DOHH2 (cell line): ENCODE data around the gene CLEC2B.

Experiments
- H3F3A ChIP-seq: fragments of 200-600 bp; sonication (generic), shearing (Covaris generic); 2 replicates; pipeline ENCODE4 v1.6.0; 2016; ENCODE audit warnings: antibody characterized with exemption, mild to moderate bottlenecking; ENCODE audit not compliant: control insufficient read depth, insufficient read depth
- H3K27ac ChIP-seq: fragments of 200-600 bp; sonication (generic); 2 replicates; pipeline ENCODE4 v1.5.1; 2014; ENCODE audit warnings: low read depth, mild to moderate bottlenecking, low read length, moderate library complexity
- H3K27me3 ChIP-seq: fragments of 200-600 bp; sonication (generic); 2 replicates; pipeline ENCODE4 v1.6.1; 2014; ENCODE audit warnings: mild to moderate bottlenecking, low read length, mixed read lengths; ENCODE audit not compliant: control insufficient read depth
- H3K36me3 ChIP-seq: fragments of 200-600 bp; sonication (generic); 2 replicates; pipeline ENCODE4 v1.6.1; 2014; ENCODE audit warnings: mild to moderate bottlenecking, low read length, moderate library complexity, mixed read lengths; ENCODE audit not compliant: control insufficient read depth
- H3K4me1 ChIP-seq: fragments of 200-600 bp; sonication (generic); 2 replicates; pipeline ENCODE4 v1.6.1; 2014; ENCODE audit warnings: mild to moderate bottlenecking, low read length, mixed read lengths; ENCODE audit not compliant: control insufficient read depth
- H3K4me2 ChIP-seq: fragments of 200-600 bp; sonication (generic); 2 replicates; pipeline ENCODE4 v1.6.0; 2014; ENCODE audit warnings: mild to moderate bottlenecking, low read length, moderate library complexity
- H3K4me3 ChIP-seq: fragments of 200-600 bp; sonication (generic); 2 replicates; pipeline ENCODE4 v1.5.1; 2014; ENCODE audit warnings: mild to moderate bottlenecking, low read length, mixed read lengths
- H3K79me2 ChIP-seq: fragments of 200-600 bp; sonication (generic); 2 replicates; pipeline ENCODE4 v1.6.1; 2014; ENCODE audit warnings: mild to moderate bottlenecking, low read length, mixed read lengths; ENCODE audit not compliant: control insufficient read depth
- H3K9me2 ChIP-seq: fragments of 200-600 bp; sonication (generic); replicated peaks from 2 replicates; pipeline ENCODE4 v1.6.1; 2014; ENCODE audit warnings: mild to moderate bottlenecking, low read length, mixed read lengths; ENCODE audit not compliant: control insufficient read depth
- H3K9me3 ChIP-seq: fragments of 200-600 bp; sonication (generic); 2 replicates; pipeline ENCODE4 v1.6.1; 2014; ENCODE audit warnings: antibody characterized with exemption, low read length, mixed read lengths; ENCODE audit not compliant: control insufficient read depth, insufficient read depth
- H4K20me1 ChIP-seq: fragments of 200-600 bp; sonication (generic); 2 replicates; pipeline ENCODE4 v1.6.0; 2014; ENCODE audit warnings: low read depth, mild to moderate bottlenecking, antibody characterized with exemption, low read length, moderate library complexity; ENCODE audit not compliant: control insufficient read depth, insufficient read depth
- EZH2phosphoT487 ChIP-seq: fragments of 200-600 bp; sonication (generic); IDR thresholded peaks from 2 replicates; pipeline ENCODE4 v1.6.1; 2017; ENCODE audit warnings: borderline replicate concordance, mild to moderate bottlenecking, antibody characterized with exemption, low read length, moderate library complexity, mixed read lengths
- TF ChIP-seq, protein P1 (sequence below): fragments of 200-600 bp; sonication (generic); IDR thresholded peaks from one replicate; pipeline ENCODE4 v1.5.1; 2014; ENCODE audit warnings: antibody characterized with exemption, mild to moderate bottlenecking, low read depth, low read length; ENCODE audit not compliant: poor library complexity, severe bottlenecking

The CLEC2B gene

DNA sequence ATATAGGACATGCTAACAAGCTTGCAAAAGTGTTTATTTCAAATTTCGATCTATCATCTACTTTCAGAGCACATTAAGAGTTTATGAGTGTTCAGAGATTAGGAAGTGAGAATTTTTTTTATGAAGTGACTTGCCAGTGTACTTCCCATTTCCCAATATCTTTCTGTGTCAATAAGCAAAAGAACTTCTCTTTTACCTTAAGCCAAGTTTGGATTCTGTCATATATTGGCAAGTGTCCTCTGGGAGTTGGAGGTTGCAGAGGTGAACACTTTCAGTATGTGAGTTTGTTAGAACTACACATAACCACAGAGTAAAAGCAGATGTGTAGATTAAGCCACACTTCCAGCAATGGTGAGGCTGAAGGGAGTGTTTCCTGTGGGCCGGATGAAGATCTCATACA, 58.5 kb downstream of the CLEC2B start:
- Histone ChIP-seq H4K20me1 (no peaks in the 10 kb centered on the region), H3K4me1 (no peaks in the 10 kb centered on the region), H3K4me3 (no peak overlapping the region), H3K27me3 (peaks cover 41% of the 10 kb centered on the region), H3K9me2 (no peaks in the 10 kb centered on the region), H3K36me3 (no peaks in the 10 kb centered on the region), H3K79me2 (no peaks in the 10 kb centered on the region), H3F3A (no peaks in the 10 kb centered on the region), H3K9me3 (no peaks in the 10 kb centered on the region), H3K27ac (no peak overlapping the region), H3K4me2 (no peak overlapping the region)
- TF ChIP-seq, protein P1, sequence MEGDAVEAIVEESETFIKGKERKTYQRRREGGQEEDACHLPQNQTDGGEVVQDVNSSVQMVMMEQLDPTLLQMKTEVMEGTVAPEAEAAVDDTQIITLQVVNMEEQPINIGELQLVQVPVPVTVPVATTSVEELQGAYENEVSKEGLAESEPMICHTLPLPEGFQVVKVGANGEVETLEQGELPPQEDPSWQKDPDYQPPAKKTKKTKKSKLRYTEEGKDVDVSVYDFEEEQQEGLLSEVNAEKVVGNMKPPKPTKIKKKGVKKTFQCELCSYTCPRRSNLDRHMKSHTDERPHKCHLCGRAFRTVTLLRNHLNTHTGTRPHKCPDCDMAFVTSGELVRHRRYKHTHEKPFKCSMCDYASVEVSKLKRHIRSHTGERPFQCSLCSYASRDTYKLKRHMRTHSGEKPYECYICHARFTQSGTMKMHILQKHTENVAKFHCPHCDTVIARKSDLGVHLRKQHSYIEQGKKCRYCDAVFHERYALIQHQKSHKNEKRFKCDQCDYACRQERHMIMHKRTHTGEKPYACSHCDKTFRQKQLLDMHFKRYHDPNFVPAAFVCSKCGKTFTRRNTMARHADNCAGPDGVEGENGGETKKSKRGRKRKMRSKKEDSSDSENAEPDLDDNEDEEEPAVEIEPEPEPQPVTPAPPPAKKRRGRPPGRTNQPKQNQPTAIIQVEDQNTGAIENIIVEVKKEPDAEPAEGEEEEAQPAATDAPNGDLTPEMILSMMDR, result no peak
- no peak for TF ChIP-seq EZH2phosphoT487

DNA sequence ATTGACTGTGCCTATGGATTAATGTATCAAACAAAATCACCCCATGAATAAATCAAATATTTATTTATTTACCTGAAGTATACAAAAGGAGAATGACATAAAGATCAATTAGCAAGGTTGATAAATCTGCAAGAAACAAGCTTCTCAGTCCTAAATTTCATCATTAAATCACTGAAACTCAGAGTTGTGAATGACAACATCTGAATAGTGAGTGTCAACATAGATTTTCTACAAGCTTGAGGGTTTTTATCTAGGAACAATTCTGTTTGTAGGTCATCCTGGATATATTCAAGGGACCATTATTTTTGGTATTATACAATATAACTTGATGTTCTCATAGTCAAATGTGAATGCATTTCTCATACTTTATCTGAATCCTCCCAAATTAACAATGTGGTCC, 59.3 kb downstream of the CLEC2B start:
- H3K79me2 ChIP-seq, result no peaks in the 10 kb centered on the region
- H3K27me3 ChIP-seq, result peaks cover 44% of the 10 kb centered on the region
- H3K9me3 ChIP-seq, result no peaks in the 10 kb centered on the region
- H3K4me3 ChIP-seq, result no peak overlapping the region
- H3K27ac ChIP-seq, result no peak overlapping the region
- no peak overlapping the region for H3K4me2 ChIP-seq
- no peaks in the 10 kb centered on the region for H4K20me1 ChIP-seq
- no peaks in the 10 kb centered on the region for H3K9me2 ChIP-seq
- H3K4me1 ChIP-seq, result no peaks in the 10 kb centered on the region
- no peaks in the 10 kb centered on the region for H3K36me3 ChIP-seq
- no peaks in the 10 kb centered on the region for H3F3A ChIP-seq
- TF ChIP-seq EZH2phosphoT487, result no peak
- TF ChIP-seq, protein P1, result no peak

DNA sequence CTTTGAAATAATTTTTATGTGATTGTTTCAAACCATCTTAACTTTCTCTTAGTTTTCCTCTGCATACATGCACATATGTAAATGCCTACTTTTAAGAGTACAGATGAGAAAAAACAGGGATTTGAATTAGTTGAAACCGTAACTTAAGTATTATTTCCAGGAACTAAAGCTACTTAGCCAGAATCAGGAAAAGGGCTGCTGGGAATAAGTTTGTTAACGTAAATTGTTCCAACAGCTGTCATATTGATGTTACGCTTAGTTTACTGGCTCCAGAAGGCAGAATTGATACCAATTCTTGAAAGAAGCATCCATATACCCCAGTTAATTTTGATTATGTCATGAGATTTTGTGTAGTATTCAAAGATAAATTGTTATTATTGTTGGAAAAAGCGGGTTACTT, 59.8 kb downstream of the CLEC2B start:
- no peaks in the 10 kb centered on the region for H3K9me3 ChIP-seq
- no peaks in the 10 kb centered on the region for H4K20me1 ChIP-seq
- H3K4me3 ChIP-seq, result no peak overlapping the region
- no peaks in the 10 kb centered on the region for H3K36me3 ChIP-seq
- no peak overlapping the region for H3K27ac ChIP-seq
- H3K4me1 ChIP-seq, result no peaks in the 10 kb centered on the region
- H3K79me2 ChIP-seq, result no peaks in the 10 kb centered on the region
- H3K4me2 ChIP-seq, result no peak overlapping the region
- no peak for TF ChIP-seq EZH2phosphoT487
- TF ChIP-seq, protein P1, result no peak
- H3K9me2 ChIP-seq, result no peaks in the 10 kb centered on the region
- no peaks in the 10 kb centered on the region for H3F3A ChIP-seq
- peaks cover 44% of the 10 kb centered on the region for H3K27me3 ChIP-seq

DNA sequence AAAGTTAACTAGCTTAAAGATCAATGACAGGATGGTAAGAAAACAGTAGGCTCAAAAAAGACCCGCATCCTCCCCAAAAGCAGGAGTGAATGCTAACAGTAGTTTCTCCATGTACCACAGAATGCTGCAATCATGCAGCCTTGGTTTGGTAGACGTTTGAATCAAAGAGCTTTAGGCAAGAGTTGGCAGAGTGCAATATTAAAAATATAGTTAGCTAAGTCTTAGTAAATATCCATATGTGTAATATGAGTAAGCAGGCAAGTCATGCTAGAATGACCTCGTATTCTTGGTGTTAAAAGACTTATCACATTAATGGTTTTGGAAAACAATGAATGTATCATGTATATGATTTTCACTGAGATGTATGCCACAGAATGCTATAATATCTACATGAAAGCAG, 60.6 kb downstream of the CLEC2B start:
- H3K4me2 ChIP-seq, result no peak overlapping the region
- no peaks in the 10 kb centered on the region for H3K9me2 ChIP-seq
- no peaks in the 10 kb centered on the region for H3F3A ChIP-seq
- TF ChIP-seq EZH2phosphoT487, result no peak
- TF ChIP-seq, protein P1, result no peak
- H3K36me3 ChIP-seq, result no peaks in the 10 kb centered on the region
- peaks cover 50% of the 10 kb centered on the region for H3K27me3 ChIP-seq
- H3K27ac ChIP-seq, result no peak overlapping the region
- no peak overlapping the region for H3K4me3 ChIP-seq
- H3K9me3 ChIP-seq, result no peaks in the 10 kb centered on the region
- H4K20me1 ChIP-seq, result no peaks in the 10 kb centered on the region
- no peaks in the 10 kb centered on the region for H3K4me1 ChIP-seq
- no peaks in the 10 kb centered on the region for H3K79me2 ChIP-seq
